H9 (cell line): ENCODE measurements around the gene HMOX2. TPM values are rescaled to one million over a fixed set of nuclear protein-coding genes. Genes with fewer than 3 reads are reported as not detected.

Experiments
- DNase-seq: peaks from one replicate; pipeline ENCODE4 v3.0.0-alpha.2; 2017
- H2AFZ ChIP-seq: one replicate; pipeline ENCODE4 v1.6.1; 2013; ENCODE audit warnings: mild to moderate bottlenecking, low read length, control low read depth, moderate library complexity
- H2AK5ac ChIP-seq: 2 replicates; pipeline ENCODE4 v1.6.1; 2013; ENCODE audit warnings: low read length, control low read depth, mixed read lengths; ENCODE audit not compliant: insufficient read length
- H2BK120ac ChIP-seq: one replicate; pipeline ENCODE4 v1.6.1; 2013; ENCODE audit warnings: low read depth, mild to moderate bottlenecking, low read length, control low read depth, inconsistent platforms; ENCODE audit not compliant: poor library complexity, severe bottlenecking
- H2BK12ac ChIP-seq: 2 replicates; pipeline ENCODE4 v1.6.1; 2013; ENCODE audit warnings: low read length, control low read depth, mixed read lengths, low read depth; ENCODE audit not compliant: insufficient read length
- H2BK15ac ChIP-seq: 2 replicates; pipeline ENCODE4 v1.6.1; 2013; ENCODE audit warnings: low read depth, low read length, control low read depth
- H2BK20ac ChIP-seq: one replicate; pipeline ENCODE4 v1.6.1; 2013; ENCODE audit warnings: low read depth, mild to moderate bottlenecking, low read length, control low read depth, inconsistent platforms; ENCODE audit not compliant: poor library complexity, severe bottlenecking
- H2BK5ac ChIP-seq: 2 replicates; pipeline ENCODE4 v1.6.1; 2013; ENCODE audit warnings: low read length, control low read depth, mixed read lengths; ENCODE audit not compliant: insufficient read length
- H3K14ac ChIP-seq: 2 replicates; pipeline ENCODE4 v1.6.1; 2013; ENCODE audit warnings: low read length, control low read depth; ENCODE audit not compliant: insufficient read depth
- H3K18ac ChIP-seq: 2 replicates; pipeline ENCODE4 v1.6.1; 2013; ENCODE audit warnings: low read depth, mild to moderate bottlenecking, mixed read lengths, low read length, control low read depth; ENCODE audit not compliant: insufficient read length
- H3K23ac ChIP-seq: 2 replicates; pipeline ENCODE4 v1.6.1; 2013; ENCODE audit warnings: low read length, control low read depth, mixed read lengths, low read depth; ENCODE audit not compliant: insufficient read length
- H3K23me2 ChIP-seq: 2 replicates; pipeline ENCODE4 v1.6.1; 2013; ENCODE audit warnings: low read depth, mild to moderate bottlenecking, mixed read lengths, low read length, control low read depth; ENCODE audit not compliant: insufficient read length, poor library complexity, severe bottlenecking
- H3K27ac ChIP-seq: 2 replicates; pipeline ENCODE4 v1.5.1; 2013; ENCODE audit warnings: low read length, control low read depth, mixed read lengths, low read depth; ENCODE audit not compliant: insufficient read length
- H3K27me3 ChIP-seq: 2 replicates; pipeline ENCODE4 v1.6.1; 2013; ENCODE audit warnings: low read length, control low read depth, inconsistent platforms; ENCODE audit not compliant: insufficient read depth
- H3K4ac ChIP-seq: 2 replicates; pipeline ENCODE4 v1.6.1; 2013; ENCODE audit warnings: low read depth, mild to moderate bottlenecking, control low read depth, inconsistent platforms, low read length, moderate library complexity
- H3K4me1 ChIP-seq: 2 replicates; pipeline ENCODE4 v1.6.1; 2013; ENCODE audit warnings: low read length, control low read depth, inconsistent platforms; ENCODE audit not compliant: insufficient read depth
- H3K4me2 ChIP-seq: 2 replicates; pipeline ENCODE4 v1.6.1; 2013; ENCODE audit warnings: low read length, control low read depth, mixed read lengths; ENCODE audit not compliant: insufficient read length, insufficient read depth
- H3K56ac ChIP-seq: 2 replicates; pipeline ENCODE4 v1.6.1; 2013; ENCODE audit warnings: low read depth, mild to moderate bottlenecking, mixed read lengths, low read length, control low read depth; ENCODE audit not compliant: insufficient read length
- H3K79me1 ChIP-seq: 2 replicates; pipeline ENCODE4 v1.6.1; 2013; ENCODE audit warnings: low read depth, mild to moderate bottlenecking, moderate library complexity, low read length, control low read depth, inconsistent platforms; ENCODE audit not compliant: insufficient read depth, poor library complexity, severe bottlenecking
- H3K79me2 ChIP-seq: 2 replicates; pipeline ENCODE4 v1.6.1; 2013; ENCODE audit warnings: low read length, control low read depth, inconsistent platforms; ENCODE audit not compliant: insufficient read depth
- H3K9ac ChIP-seq: 2 replicates; pipeline ENCODE4 v1.6.1; 2013; ENCODE audit warnings: low read length, control low read depth, mixed read lengths; ENCODE audit not compliant: insufficient read length; ENCODE audit errors: extremely low read depth
- H3K9me3 ChIP-seq: one replicate; pipeline ENCODE4 v1.6.1; 2013; ENCODE audit warnings: low read depth, low read length, inconsistent platforms; ENCODE audit not compliant: control insufficient read depth
- H3T11ph ChIP-seq: one replicate; pipeline ENCODE4 v1.6.1; 2013; ENCODE audit warnings: mild to moderate bottlenecking, low read length, control low read depth, inconsistent platforms
- H4K20me1 ChIP-seq: one replicate; pipeline ENCODE4 v1.6.1; 2013; ENCODE audit not compliant: control insufficient read depth, insufficient read length, insufficient read depth
- H4K5ac ChIP-seq: 2 replicates; pipeline ENCODE4 v1.6.1; 2013; ENCODE audit warnings: low read depth, mild to moderate bottlenecking, mixed read lengths, low read length, control low read depth; ENCODE audit not compliant: insufficient read length
- H4K8ac ChIP-seq: replicated peaks from 2 replicates; pipeline ENCODE4 v1.6.1; 2013; ENCODE audit warnings: low read length, control low read depth, mixed read lengths, low read depth; ENCODE audit not compliant: insufficient read length
- H4K91ac ChIP-seq: 2 replicates; pipeline ENCODE4 v1.6.1; 2013; ENCODE audit warnings: low read depth, mild to moderate bottlenecking, moderate library complexity, mixed read lengths, low read length, control low read depth; ENCODE audit not compliant: insufficient read length
- H3K27ac Mint-ChIP-seq, 3 experiments: 2 replicates in 2 of 3; 3 replicates in 1 of 3; pipeline ENCODE4 v1.8.0; 2020 to 2021; ENCODE audit warnings: mixed read lengths in 3 of 3, mild to moderate bottlenecking in 1 of 3, moderate library complexity in 1 of 3
- H3K27me3 Mint-ChIP-seq: 2 replicates; pipeline ENCODE4 v1.8.0; 2021; ENCODE audit warnings: low read depth, mild to moderate bottlenecking, moderate library complexity, mixed read lengths
- H3K36me3 Mint-ChIP-seq, 3 experiments: 2 replicates in 2 of 3; 3 replicates in 1 of 3; pipeline ENCODE4 v1.8.0; 2020 to 2021; ENCODE audit warnings: low read depth in 3 of 3, mixed read lengths in 3 of 3; ENCODE audit not compliant: insufficient read depth in 1 of 3
- H3K4me1 Mint-ChIP-seq, 2 experiments: 2 replicates each; pipeline ENCODE4 v1.8.0; 2020; ENCODE audit warnings: mixed read lengths in 2 of 2
- H3K4me3 Mint-ChIP-seq, 2 experiments: 2 replicates in 1 of 2; 3 replicates in 1 of 2; pipeline ENCODE4 v1.8.0; 2020 to 2021; ENCODE audit warnings: mild to moderate bottlenecking in 2 of 2, mixed read lengths in 2 of 2, moderate library complexity in 1 of 2
- H3K9me3 Mint-ChIP-seq, 2 experiments: 2 replicates in 1 of 2; 3 replicates in 1 of 2; pipeline ENCODE4 v1.8.0; 2020; ENCODE audit warnings: mild to moderate bottlenecking in 2 of 2, mixed read lengths in 2 of 2, moderate library complexity in 1 of 2
- CTCF ChIP-seq: fragments of 200-600 bp; sonication (generic); conservative IDR thresholded peaks from 3 replicates; pipeline ENCODE4 v1.8.0; 2021; ENCODE audit warnings: antibody characterized with exemption, mild to moderate bottlenecking
- WGBS: extraction: QIAGEN DNeasy Blood & Tissue Kit; methylation state at CpG from one replicate; pipeline ENCODE4 v1.1.7; 2013; ENCODE audit warnings: missing lambda C conversion rate, low lambda C conversion rate, mixed read lengths; ENCODE audit not compliant: insufficient read length; ENCODE audit errors: extremely low coverage; 5-methylcytosine and 5-hydroxymethylcytosine counted together
- total RNA-seq: library from RNA; stranded (reverse); gene quantifications from 2 replicates; pipeline ENCODE4 v1.2.1, GENCODE V29; 2021

The HMOX2 gene
- total RNA-seq, 1 experiment from 2014 or later, result 44.4 TPM

GRCh38 chr16:4525634-4526277 lies 49.6 kb downstream of the HMOX2 start:
- Histone ChIP-seq H3K4me2 (no peak overlapping the region), H4K5ac (no peak overlapping the region), H3K9me3 (no peaks in the 10 kb centered on the region), H3K79me1 (no peaks in the 10 kb centered on the region), H4K91ac (no peak overlapping the region), H2AK5ac (no peak overlapping the region), H4K20me1 (no peaks in the 10 kb centered on the region), H3K27me3 (no peaks in the 10 kb centered on the region), H3K79me2 (0 out of 2 replicates have a peak, but pooled peaks cover 2% of the 10 kb centered on the region), H3K23ac (no peak overlapping the region), H3T11ph (no peak overlapping the region), H3K4me1 (peaks cover 7% of the 10 kb centered on the region; the same call in 1 of the 2 replicates), H2BK5ac (no peak overlapping the region), H2BK20ac (no peak overlapping the region), H3K4ac (no peak overlapping the region), H4K8ac (no peak overlapping the region), H2BK15ac (no peak overlapping the region), H3K18ac (no peak overlapping the region), H3K27ac (no peak overlapping the region), H3K9ac (no peak overlapping the region), H2AFZ (no peak overlapping the region), H2BK12ac (no peak overlapping the region), H3K23me2 (no peaks in the 10 kb centered on the region), H2BK120ac (no peak overlapping the region), H3K56ac (no peak overlapping the region), H3K14ac (no peak overlapping the region)
- Mint-ChIP-seq H3K27ac (no peak overlapping the region), H3K27me3 (no peaks in the 10 kb centered on the region), H3K4me1 (peaks cover 45 to 61% of the 10 kb centered on the region in 2 experiments), H3K36me3 (peaks cover 0 to 7% (median 0%) of the 10 kb centered on the region in 3 experiments; a peak in 2 of 7 replicates), H3K4me3 (no peak overlapping the region; a peak in 1 of 5 replicates), H3K9me3 (no peaks in the 10 kb centered on the region)
- no peak for TF ChIP-seq CTCF
- WGBS, result no CpG with 5 or more reads among the region's 13 CpGs
- DNase-seq, result no peak
